ENCODE data around the gene MAP3K2. TPM values are rescaled to one million over a fixed set of nuclear protein-coding genes. Genes with fewer than 3 reads are reported as not detected.

MAP3K2 gene
- total RNA-seq, 4 donors from 2014 or later = 58.9 to 68.5 (median 63.0) TPM

GRCh38 chr2:127373362-127374083, 14.3 kb downstream of the MAP3K2 start:
- intact Hi-C loops (cut with DNase I; ENCODE audit: low total_unique reads) = no loop called here
- no peak for TF ChIP-seq POLR2A (IDR thresholded peaks at IDR 0.05)
- TF ChIP-seq, protein P1, sequence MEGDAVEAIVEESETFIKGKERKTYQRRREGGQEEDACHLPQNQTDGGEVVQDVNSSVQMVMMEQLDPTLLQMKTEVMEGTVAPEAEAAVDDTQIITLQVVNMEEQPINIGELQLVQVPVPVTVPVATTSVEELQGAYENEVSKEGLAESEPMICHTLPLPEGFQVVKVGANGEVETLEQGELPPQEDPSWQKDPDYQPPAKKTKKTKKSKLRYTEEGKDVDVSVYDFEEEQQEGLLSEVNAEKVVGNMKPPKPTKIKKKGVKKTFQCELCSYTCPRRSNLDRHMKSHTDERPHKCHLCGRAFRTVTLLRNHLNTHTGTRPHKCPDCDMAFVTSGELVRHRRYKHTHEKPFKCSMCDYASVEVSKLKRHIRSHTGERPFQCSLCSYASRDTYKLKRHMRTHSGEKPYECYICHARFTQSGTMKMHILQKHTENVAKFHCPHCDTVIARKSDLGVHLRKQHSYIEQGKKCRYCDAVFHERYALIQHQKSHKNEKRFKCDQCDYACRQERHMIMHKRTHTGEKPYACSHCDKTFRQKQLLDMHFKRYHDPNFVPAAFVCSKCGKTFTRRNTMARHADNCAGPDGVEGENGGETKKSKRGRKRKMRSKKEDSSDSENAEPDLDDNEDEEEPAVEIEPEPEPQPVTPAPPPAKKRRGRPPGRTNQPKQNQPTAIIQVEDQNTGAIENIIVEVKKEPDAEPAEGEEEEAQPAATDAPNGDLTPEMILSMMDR (IDR thresholded peaks at IDR 0.05) = no peak
- no peak overlapping the region for H3K4me3 ChIP-seq (ENCODE audit: low read depth, poor library complexity, severe bottlenecking)
- no peak for DNase-seq (ENCODE audit: low spot score in 2 of 2)
- WGBS, 2 donors = 92 to 96% methylated on average over 5 of the region's 5 CpGs

DNA sequence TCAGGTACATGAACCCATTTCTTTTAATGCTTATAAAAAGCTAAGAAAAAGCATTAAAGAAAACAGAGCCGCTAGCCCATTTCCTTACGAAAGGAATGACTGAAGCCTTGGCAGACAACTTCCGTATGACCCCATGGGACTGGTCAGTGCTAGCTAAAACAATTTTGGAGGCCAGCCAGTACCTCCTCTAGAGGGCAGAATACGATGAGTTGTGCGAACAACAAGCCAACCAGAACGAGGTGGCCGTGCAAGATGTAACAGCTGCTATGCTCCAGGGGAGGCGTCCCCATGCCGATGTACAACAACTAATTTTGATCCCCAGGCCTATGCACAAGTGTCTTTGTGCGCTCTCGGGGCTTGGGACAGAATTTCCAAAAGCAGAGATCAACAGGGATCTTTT, 16.7 kb downstream of the MAP3K2 start:
- no peak for DNase-seq (ENCODE audit: low spot score in 2 of 2)
- no peak overlapping the region for H3K4me3 ChIP-seq (ENCODE audit: low read depth, poor library complexity, severe bottlenecking)
- intact Hi-C loops (cut with DNase I; ENCODE audit: low total_unique reads) = no loop called here
- TF ChIP-seq, protein P1 (IDR thresholded peaks at IDR 0.05) = no peak
- no peak for TF ChIP-seq POLR2A (IDR thresholded peaks at IDR 0.05)
- WGBS, 2 donors = 86 to 92% methylated on average over 11 of the region's 11 CpGs

- intact Hi-C loops (cut with DNase I; ENCODE audit: low total_unique reads) = no loop called here
- TF ChIP-seq POLR2A (IDR thresholded peaks at IDR 0.05) = no peak
- TF ChIP-seq, protein P1 (IDR thresholded peaks at IDR 0.05) = no peak
- H3K4me3 ChIP-seq (ENCODE audit: low read depth, poor library complexity, severe bottlenecking) = no peak overlapping the region
- no peak for DNase-seq (ENCODE audit: low spot score in 2 of 2)
- WGBS, 2 donors = 96 to 97% methylated on average over 10 of the region's 10 CpGs
These were observed 17.8 kb downstream of the MAP3K2 start for GRCh38 chr2:127370010-127370409.

DNA sequence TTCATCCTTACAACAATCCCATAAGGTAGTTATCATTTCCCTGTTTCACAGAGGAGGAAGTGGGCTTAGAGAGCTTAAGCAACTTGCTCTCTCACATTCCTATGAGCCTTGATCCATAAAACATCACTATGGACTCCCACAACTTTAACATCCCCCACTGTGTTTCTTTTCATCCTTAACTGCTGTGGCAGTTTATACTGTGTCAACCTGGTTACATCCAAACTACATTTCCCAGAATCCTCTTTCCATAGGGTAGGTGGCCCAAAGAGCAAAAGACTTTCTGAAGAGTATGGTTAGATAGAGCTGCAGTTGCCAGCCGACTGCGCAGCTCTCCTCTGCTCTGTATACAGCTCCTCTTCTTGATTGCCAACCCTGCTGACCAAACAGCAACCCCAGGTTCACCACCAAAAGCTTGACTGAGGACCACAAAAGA, 22.5 kb downstream of the MAP3K2 start:
- no peak for TF ChIP-seq POLR2A (IDR thresholded peaks at IDR 0.05)
- TF ChIP-seq, protein P1 (IDR thresholded peaks at IDR 0.05) = no peak
- intact Hi-C loops (cut with DNase I; ENCODE audit: low total_unique reads) = no loop called here
- WGBS, 2 donors = 86 to 97% methylated on average over 2 of the region's 2 CpGs

DNA sequence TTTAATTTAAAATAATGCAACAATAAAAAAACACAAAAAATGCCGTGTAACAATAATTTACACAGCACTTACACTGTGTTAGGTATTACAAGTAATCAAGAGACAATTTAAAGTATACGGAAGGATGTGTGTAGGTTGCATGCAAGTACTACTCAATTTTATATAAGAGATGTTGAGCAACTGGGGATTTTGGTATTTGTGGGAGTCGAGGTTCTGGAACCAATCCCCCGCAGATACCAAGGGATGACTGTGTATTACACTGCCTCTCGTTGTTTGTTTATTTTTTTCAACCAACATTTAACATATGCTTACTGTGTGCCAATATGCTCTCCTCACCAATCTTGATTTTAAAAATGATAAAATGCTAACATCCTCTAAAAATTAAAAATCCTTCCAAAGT, 24.8 kb downstream of the MAP3K2 start:
- intact Hi-C loops (cut with DNase I; ENCODE audit: low total_unique reads) = no loop called here
- TF ChIP-seq, protein P1 (IDR thresholded peaks at IDR 0.05) = no peak
- no peak overlapping the region for H3K4me3 ChIP-seq (ENCODE audit: low read depth, poor library complexity, severe bottlenecking)
- WGBS, 2 donors = 53 to 65% methylated on average over 5 of the region's 5 CpGs
- DNase-seq (ENCODE audit: low spot score in 2 of 2) = no peak

More for the DNA sequence above, 22.5 kb downstream of the MAP3K2 start:
- DNase-seq (ENCODE audit: low spot score in 2 of 2) = no peak
- H3K4me3 ChIP-seq (ENCODE audit: low read depth, poor library complexity, severe bottlenecking) = no peak overlapping the region
